ENCODE results near the gene NPDC1. TPM values are rescaled to one million over a fixed set of nuclear protein-coding genes. Genes with fewer than 3 reads are reported as not detected.

The NPDC1 gene
- total RNA-seq, 1 donor from 2014 or later: 36.0 TPM

GRCh38 chr9:137029058-137029936 lies 16.7 kb downstream of the NPDC1 start:
- no peaks in the 10 kb centered on the region for H3K9me3 Mint-ChIP-seq

GRCh38 chr9:137028263-137029057 lies 17.5 kb downstream of the NPDC1 start:
- Mint-ChIP-seq H3K27ac (no peak overlapping the region), H3K36me3 (ENCODE audit: low read depth) (no peaks in the 10 kb centered on the region), H3K4me1 (ENCODE audit: low read depth) (peaks cover 28% of the 10 kb centered on the region), H3K4me3 (ENCODE audit: low read depth) (peak overlapping the region; percentile 73), H3K27me3 (ENCODE audit: low read depth) (peaks cover 2% of the 10 kb centered on the region), H3K9me3 (no peaks in the 10 kb centered on the region)
- intact Hi-C loops (cut with micrococcal nuclease): loop anchor here (5.0 kb wide), 1 partner anchor 36 kb away; the partner anchor contains the start of gene PAXX
- peak; percentile 65 for DNase-seq (ENCODE audit: low spot score)

More at GRCh38 chr9:137029058-137029936, 16.7 kb downstream of the NPDC1 start:
- intact Hi-C loops (cut with micrococcal nuclease): loop anchor here (5.0 kb wide), 1 partner anchor 37 kb away; the partner anchor contains the start of gene PAXX
- Mint-ChIP-seq H3K27ac (peak overlapping the region; percentile 47), H3K4me1 (ENCODE audit: low read depth) (peaks cover 28% of the 10 kb centered on the region), H3K36me3 (ENCODE audit: low read depth) (no peaks in the 10 kb centered on the region), H3K4me3 (ENCODE audit: low read depth) (peak overlapping the region; percentile 73), H3K27me3 (ENCODE audit: low read depth) (peaks cover 2% of the 10 kb centered on the region)
- DNase-seq (ENCODE audit: low spot score): peak; percentile 61

- Mint-ChIP-seq H3K27me3 (ENCODE audit: low read depth) (peaks cover 2% of the 10 kb centered on the region), H3K36me3 (ENCODE audit: low read depth) (no peaks in the 10 kb centered on the region), H3K9me3 (no peaks in the 10 kb centered on the region), H3K4me3 (ENCODE audit: low read depth) (peak within 1 kb of the TSS; percentile 79), H3K27ac (peak within 1 kb of the TSS; percentile 52), H3K4me1 (ENCODE audit: low read depth) (peaks cover 26% of the 10 kb centered on the region)
- intact Hi-C loops (cut with micrococcal nuclease): loop anchor here (5.0 kb wide), 1 partner anchor 35 kb away; the partner anchor contains the start of gene PAXX
- no peak for DNase-seq (ENCODE audit: low spot score)
Measured at GRCh38 chr9:137027369-137028262, 18.4 kb downstream of the NPDC1 start, which contains the start of gene ABCA2. ABCA2 (minus strand) TSS chr9:137028237; CDS start chr9:137028140, 97 bp downstream.

- H3K27me3 Mint-ChIP-seq (ENCODE audit: low read depth): peaks cover 2% of the 10 kb centered on the region
- H3K36me3 Mint-ChIP-seq (ENCODE audit: low read depth): no peaks in the 10 kb centered on the region
- DNase-seq (ENCODE audit: low spot score): no peak
- intact Hi-C loops (cut with micrococcal nuclease): loop anchor here (5.0 kb wide), 1 partner anchor 35 kb away; the partner anchor contains the start of gene PAXX
- no peak overlapping the region for H3K27ac Mint-ChIP-seq
- H3K4me1 Mint-ChIP-seq (ENCODE audit: low read depth): peaks cover 20% of the 10 kb centered on the region
- peak overlapping the region; percentile 79 for H3K4me3 Mint-ChIP-seq (ENCODE audit: low read depth)
- no peaks in the 10 kb centered on the region for H3K9me3 Mint-ChIP-seq
Measured at GRCh38 chr9:137026828-137027227, 19.1 kb downstream of the NPDC1 start.

- no peak for DNase-seq (ENCODE audit: low spot score)
- Mint-ChIP-seq H3K4me1 (ENCODE audit: low read depth) (peaks cover 19% of the 10 kb centered on the region), H3K27me3 (ENCODE audit: low read depth) (peaks cover 2% of the 10 kb centered on the region), H3K4me3 (ENCODE audit: low read depth) (no peak overlapping the region), H3K27ac (no peak overlapping the region), H3K36me3 (ENCODE audit: low read depth) (no peaks in the 10 kb centered on the region), H3K9me3 (no peaks in the 10 kb centered on the region)
- intact Hi-C loops (cut with micrococcal nuclease): loop anchor here (5.0 kb wide), 1 partner anchor 34 kb away; the partner anchor contains the start of gene PAXX
Measured at GRCh38 chr9:137026384-137026783, 19.6 kb downstream of the NPDC1 start.

- Mint-ChIP-seq H3K4me1 (ENCODE audit: low read depth) (peaks cover 15% of the 10 kb centered on the region), H3K4me3 (ENCODE audit: low read depth) (no peak overlapping the region), H3K27me3 (ENCODE audit: low read depth) (peaks cover 2% of the 10 kb centered on the region), H3K9me3 (no peaks in the 10 kb centered on the region), H3K36me3 (ENCODE audit: low read depth) (no peaks in the 10 kb centered on the region), H3K27ac (no peak overlapping the region)
- DNase-seq (ENCODE audit: low spot score): no peak
- intact Hi-C loops (cut with micrococcal nuclease): loop anchor here (5.0 kb wide), 1 partner anchor 33 kb away; the partner anchor contains the start of gene PAXX
Measured at GRCh38 chr9:137025517-137025966, 20.4 kb downstream of the NPDC1 start.

- DNase-seq (ENCODE audit: low spot score): no peak
- intact Hi-C loops (cut with micrococcal nuclease): no loop called here
- Mint-ChIP-seq H3K27ac (no peak overlapping the region), H3K36me3 (ENCODE audit: low read depth) (no peaks in the 10 kb centered on the region), H3K9me3 (no peaks in the 10 kb centered on the region), H3K4me1 (ENCODE audit: low read depth) (peaks cover 2% of the 10 kb centered on the region), H3K27me3 (ENCODE audit: low read depth) (peaks cover 2% of the 10 kb centered on the region), H3K4me3 (ENCODE audit: low read depth) (no peak overlapping the region)
Measured at GRCh38 chr9:137023583-137023991, 22.4 kb downstream of the NPDC1 start.

- peaks cover 2% of the 10 kb centered on the region for H3K4me1 Mint-ChIP-seq (ENCODE audit: low read depth)
- H3K9me3 Mint-ChIP-seq: no peaks in the 10 kb centered on the region
- H3K4me3 Mint-ChIP-seq (ENCODE audit: low read depth): no peak overlapping the region
- no peak for DNase-seq (ENCODE audit: low spot score)
- intact Hi-C loops (cut with micrococcal nuclease): no loop called here
- H3K27ac Mint-ChIP-seq: no peak overlapping the region
- H3K36me3 Mint-ChIP-seq (ENCODE audit: low read depth): no peaks in the 10 kb centered on the region
- peaks cover 2% of the 10 kb centered on the region for H3K27me3 Mint-ChIP-seq (ENCODE audit: low read depth)
Measured at GRCh38 chr9:137023157-137023556, 22.8 kb downstream of the NPDC1 start.

GRCh38 chr9:137022662-137023008 lies 23.3 kb downstream of the NPDC1 start:
- Mint-ChIP-seq H3K27me3 (ENCODE audit: low read depth) (peaks cover 2% of the 10 kb centered on the region), H3K4me3 (ENCODE audit: low read depth) (no peak overlapping the region), H3K9me3 (no peaks in the 10 kb centered on the region), H3K36me3 (ENCODE audit: low read depth) (no peaks in the 10 kb centered on the region), H3K27ac (no peak overlapping the region), H3K4me1 (ENCODE audit: low read depth) (peaks cover 2% of the 10 kb centered on the region)
- no peak for DNase-seq (ENCODE audit: low spot score)
- intact Hi-C loops (cut with micrococcal nuclease): loop anchor here (1.0 kb wide), 1 partner anchor 44 kb away; no protein-coding TSS in a partner anchor

- H3K36me3 Mint-ChIP-seq (ENCODE audit: low read depth): no peaks in the 10 kb centered on the region
- H3K4me3 Mint-ChIP-seq (ENCODE audit: low read depth): no peak overlapping the region
- DNase-seq (ENCODE audit: low spot score): peak; percentile 63
- H3K27ac Mint-ChIP-seq: no peak overlapping the region
- peaks cover under 1% of the 10 kb centered on the region for H3K27me3 Mint-ChIP-seq (ENCODE audit: low read depth)
- intact Hi-C loops (cut with micrococcal nuclease): loop anchor here (1.0 kb wide), 1 partner anchor 44 kb away; no protein-coding TSS in a partner anchor
- no peaks in the 10 kb centered on the region for H3K4me1 Mint-ChIP-seq (ENCODE audit: low read depth)
- no peaks in the 10 kb centered on the region for H3K9me3 Mint-ChIP-seq
Measured at GRCh38 chr9:137021979-137022661, 23.9 kb downstream of the NPDC1 start.

GRCh38 chr9:137021568-137021978 lies 24.4 kb downstream of the NPDC1 start:
- no peak for DNase-seq (ENCODE audit: low spot score)
- Mint-ChIP-seq H3K27ac (no peak overlapping the region), H3K4me3 (ENCODE audit: low read depth) (no peak overlapping the region), H3K36me3 (ENCODE audit: low read depth) (no peaks in the 10 kb centered on the region), H3K4me1 (ENCODE audit: low read depth) (no peaks in the 10 kb centered on the region), H3K27me3 (ENCODE audit: low read depth) (no peaks in the 10 kb centered on the region), H3K9me3 (no peaks in the 10 kb centered on the region)
- intact Hi-C loops (cut with micrococcal nuclease): no loop called here
